ENCODE measurements around the gene RABGAP1L.

RABGAP1L gene

DNA sequence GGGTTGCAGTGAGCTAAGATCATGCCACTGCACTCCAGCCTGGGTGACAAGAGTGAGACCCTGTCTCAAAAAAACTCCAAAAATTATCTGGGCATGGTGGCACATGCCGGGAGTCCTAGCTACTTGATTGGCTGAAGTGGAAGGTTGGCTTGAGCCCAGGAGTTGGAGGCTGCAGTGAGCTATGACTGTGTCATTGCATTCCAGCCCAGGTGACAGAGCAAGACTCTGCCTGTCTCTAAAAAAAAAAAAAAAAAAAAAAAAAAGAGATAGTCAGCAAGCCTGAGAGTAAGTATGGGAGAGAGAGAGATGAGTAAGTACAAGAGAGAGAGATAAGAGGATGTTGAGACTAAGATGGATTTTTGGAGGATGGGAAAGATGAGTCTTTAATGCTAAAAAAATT is 659.6 kb downstream of the RABGAP1L start:
- no peak overlapping the region for H3K27ac ChIP-seq
- TF ChIP-seq, protein P1, sequence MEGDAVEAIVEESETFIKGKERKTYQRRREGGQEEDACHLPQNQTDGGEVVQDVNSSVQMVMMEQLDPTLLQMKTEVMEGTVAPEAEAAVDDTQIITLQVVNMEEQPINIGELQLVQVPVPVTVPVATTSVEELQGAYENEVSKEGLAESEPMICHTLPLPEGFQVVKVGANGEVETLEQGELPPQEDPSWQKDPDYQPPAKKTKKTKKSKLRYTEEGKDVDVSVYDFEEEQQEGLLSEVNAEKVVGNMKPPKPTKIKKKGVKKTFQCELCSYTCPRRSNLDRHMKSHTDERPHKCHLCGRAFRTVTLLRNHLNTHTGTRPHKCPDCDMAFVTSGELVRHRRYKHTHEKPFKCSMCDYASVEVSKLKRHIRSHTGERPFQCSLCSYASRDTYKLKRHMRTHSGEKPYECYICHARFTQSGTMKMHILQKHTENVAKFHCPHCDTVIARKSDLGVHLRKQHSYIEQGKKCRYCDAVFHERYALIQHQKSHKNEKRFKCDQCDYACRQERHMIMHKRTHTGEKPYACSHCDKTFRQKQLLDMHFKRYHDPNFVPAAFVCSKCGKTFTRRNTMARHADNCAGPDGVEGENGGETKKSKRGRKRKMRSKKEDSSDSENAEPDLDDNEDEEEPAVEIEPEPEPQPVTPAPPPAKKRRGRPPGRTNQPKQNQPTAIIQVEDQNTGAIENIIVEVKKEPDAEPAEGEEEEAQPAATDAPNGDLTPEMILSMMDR (conservative IDR thresholded peaks at IDR 0.05), result no peak

- H3K27ac ChIP-seq, result no peak overlapping the region
- no peak for TF ChIP-seq ZFX (IDR thresholded peaks at IDR 0.05)
These were observed 660.3 kb downstream of the RABGAP1L start for GRCh38 chr1:174819596-174819995.

DNA sequence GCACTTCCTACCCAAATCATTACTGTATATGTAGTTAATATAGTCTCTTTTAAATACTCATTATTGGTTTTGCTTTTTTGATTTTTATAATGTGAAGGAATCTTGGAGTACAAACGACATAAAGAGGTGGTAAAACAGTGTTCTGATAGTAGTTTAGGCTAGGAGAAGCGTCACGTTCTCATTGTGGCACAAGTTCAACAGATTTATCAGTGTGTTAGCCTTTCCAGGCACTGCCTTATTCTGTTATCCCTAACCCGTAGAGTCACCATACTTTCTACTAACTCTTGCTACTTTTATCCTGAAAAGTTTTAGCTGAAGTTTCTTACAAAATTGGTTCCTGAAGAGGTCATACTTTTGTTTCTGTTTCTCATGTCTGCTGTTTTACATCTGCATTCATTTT is 665.8 kb downstream of the RABGAP1L start:
- TF ChIP-seq, protein P1 (conservative IDR thresholded peaks at IDR 0.05), result no peak
- TF ChIP-seq ZFX (IDR thresholded peaks at IDR 0.05), result no peak
- no peak overlapping the region for H3K27ac ChIP-seq

DNA sequence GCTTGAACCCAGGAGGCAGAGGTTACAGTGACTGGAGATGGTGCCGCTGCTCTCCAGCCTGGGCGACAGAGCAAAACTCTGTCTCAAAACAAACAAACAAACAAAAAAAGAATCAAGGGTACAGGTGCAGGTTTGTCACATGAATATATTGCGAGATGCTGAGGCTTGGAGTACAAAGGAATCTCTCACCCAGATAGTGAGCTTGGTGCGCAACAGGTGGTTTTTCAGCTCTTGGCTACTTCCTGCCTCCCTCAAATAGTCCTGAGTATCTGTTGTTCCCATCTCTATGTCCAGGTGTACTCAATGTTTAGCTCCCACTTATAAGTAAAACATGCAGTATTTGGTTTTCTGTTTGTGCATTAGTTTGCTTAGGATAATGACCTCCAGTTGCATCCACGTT is 666.5 kb downstream of the RABGAP1L start:
- no peak overlapping the region for H3K27ac ChIP-seq
- TF ChIP-seq ZFX (IDR thresholded peaks at IDR 0.05), result no peak
- TF ChIP-seq, protein P1 (conservative IDR thresholded peaks at IDR 0.05), result no peak

- no peak for TF ChIP-seq ZFX (IDR thresholded peaks at IDR 0.05)
- TF ChIP-seq, protein P1 (conservative IDR thresholded peaks at IDR 0.05), result no peak
- H3K27ac ChIP-seq, result no peak overlapping the region
These were observed 668.9 kb downstream of the RABGAP1L start for GRCh38 chr1:174828264-174828663.

DNA sequence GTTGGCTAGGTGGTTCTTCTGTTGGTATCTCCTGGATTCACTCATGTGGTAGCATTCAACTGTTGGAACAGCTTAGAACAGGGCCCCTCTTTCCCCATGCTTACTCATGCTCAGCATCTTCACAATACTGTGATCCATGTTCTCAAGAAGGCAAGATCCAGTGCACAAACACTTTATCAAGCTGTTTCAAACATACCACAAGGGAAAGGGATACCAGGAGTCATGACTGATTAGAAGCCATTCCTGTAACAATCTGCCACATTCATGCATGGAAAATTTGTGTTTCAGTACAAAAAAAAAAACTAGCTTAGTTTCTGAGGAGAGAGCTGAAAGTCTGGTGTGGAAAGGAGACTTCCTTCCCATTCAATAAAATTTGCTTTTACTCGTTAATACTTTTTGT is 670.7 kb downstream of the RABGAP1L start:
- H3K27ac ChIP-seq, result no peak overlapping the region
- TF ChIP-seq, protein P1 (conservative IDR thresholded peaks at IDR 0.05), result no peak
- no peak for TF ChIP-seq ZFX (IDR thresholded peaks at IDR 0.05)

GRCh38 chr1:174836543-174836942 is 677.2 kb downstream of the RABGAP1L start:
- no peak overlapping the region for H3K27ac ChIP-seq
- no peak for TF ChIP-seq ZFX (IDR thresholded peaks at IDR 0.05)
- TF ChIP-seq, protein P1 (conservative IDR thresholded peaks at IDR 0.05), result no peak

- TF ChIP-seq ZFX (IDR thresholded peaks at IDR 0.05), result no peak
- TF ChIP-seq, protein P1 (conservative IDR thresholded peaks at IDR 0.05), result no peak
- H3K27ac ChIP-seq, result no peak overlapping the region
These were observed 678.1 kb downstream of the RABGAP1L start for GRCh38 chr1:174837386-174837785.

Data from C4-2B (cell line).